ENCODE measurements around the gene NTF4.
"Not testable (repeated sequence)": the region's sequence is repeated elsewhere in the genome, so short reads cannot be mapped to it uniquely, and the experiment has no call there.

DNA sequence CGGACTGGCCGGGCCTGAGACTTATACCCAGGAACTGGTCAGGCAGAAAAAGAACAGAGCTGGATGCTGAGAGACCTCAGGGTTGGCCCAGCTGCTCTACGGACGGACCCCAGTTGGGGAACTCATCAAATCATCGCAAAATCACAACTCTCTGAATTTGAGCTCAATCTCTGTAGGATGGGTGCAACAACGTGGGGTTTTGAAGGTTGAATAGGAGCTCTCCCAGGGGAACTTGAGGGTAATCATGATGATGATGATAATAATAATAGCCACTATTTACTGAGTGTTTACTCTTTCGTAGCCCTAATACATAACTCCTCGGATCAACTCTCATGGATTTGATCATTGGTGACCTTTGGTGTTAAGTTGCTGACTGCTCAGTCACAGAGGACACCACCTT is 34.3 kb downstream of the NTF4 start:
- TF ChIP-seq RAD21 (conservative IDR thresholded peaks at IDR 0.05 in 1 of 2, IDR thresholded peaks at IDR 0.05 in 1 of 2); RCOR1 (IDR thresholded peaks at IDR 0.05; ENCODE audit: low read depth, low read length); POLR2AphosphoS2 (conservative IDR thresholded peaks at IDR 0.05; ENCODE audit: low read length): not testable (repeated sequence)
- TF ChIP-seq, protein P1, sequence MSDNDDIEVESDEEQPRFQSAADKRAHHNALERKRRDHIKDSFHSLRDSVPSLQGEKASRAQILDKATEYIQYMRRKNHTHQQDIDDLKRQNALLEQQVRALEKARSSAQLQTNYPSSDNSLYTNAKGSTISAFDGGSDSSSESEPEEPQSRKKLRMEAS (IDR thresholded peaks at IDR 0.05): not testable (repeated sequence)
